Measurements from ENCODE around the gene HUWE1. TPM values are rescaled to one million over a fixed set of nuclear protein-coding genes. Genes with fewer than 3 reads are reported as not detected.

The HUWE1 gene
- total RNA-seq, 1 experiment from 2014 or later: 277 TPM

Small RNAs within 50 kb of the gene (microRNA-seq; reads per million reads assigned to microRNA genes)
- gene MIR98 (ENCODE audit: borderline number of aligned reads) (25.1 reads per million, percentile 42 among the genes with 10 or more reads in this experiment), gene MIRLET7F2 (ENCODE audit: borderline number of aligned reads) (79.6 reads per million, percentile 60 among the genes with 10 or more reads in this experiment)
